OCI-LY3 (cell line): ENCODE data around the gene WDR3.

Experiments used
- H2AFZ ChIP-seq: fragments of 200-600, 300-600 bp; shearing (Covaris generic); 2 replicates; pipeline ENCODE4 v1.6.0; 2014; ENCODE audit warnings: antibody characterized with exemption, low read depth, low read length
- H3K27ac ChIP-seq: fragments of 200-600, 300-600 bp; sonication (generic); 2 replicates; pipeline ENCODE4 v1.5.1; 2014; ENCODE audit warnings: mild to moderate bottlenecking, low read length, moderate library complexity, mixed read lengths
- H3K27me3 ChIP-seq: fragments of 200-600, 300-600 bp; sonication (generic); 2 replicates; pipeline ENCODE4 v1.6.1; 2014; ENCODE audit warnings: low read depth, low read length, mixed read lengths
- H3K36me3 ChIP-seq: fragments of 200-600, 300-600 bp; sonication (generic); replicated peaks from 2 replicates; pipeline ENCODE3; 2014; ENCODE audit warnings: low read depth, low read length, mixed read lengths
- H3K4me1 ChIP-seq: fragments of 300-600, 200-600 bp; sonication (generic); 2 replicates; pipeline ENCODE4 v1.6.1; 2014; ENCODE audit warnings: low read length, mixed read lengths
- H3K4me2 ChIP-seq: fragments of 200-600, 300-600 bp; sonication (generic); 2 replicates; pipeline ENCODE4 v1.6.1; 2014; ENCODE audit warnings: low read length, mixed read lengths
- H3K4me3 ChIP-seq: fragments of 300-600, 200-600 bp; sonication (generic); 2 replicates; pipeline ENCODE4 v1.5.1; 2014; ENCODE audit warnings: antibody characterized with exemption, mild to moderate bottlenecking, low read length, moderate library complexity
- H3K79me2 ChIP-seq: fragments of 300-600, 200-600 bp; shearing (Covaris generic); 2 replicates; pipeline ENCODE4 v1.6.1; 2014; ENCODE audit warnings: mild to moderate bottlenecking, low read length, mixed read lengths
- H3K9ac ChIP-seq: fragments of 300-600, 200-600 bp; shearing (Covaris generic); 2 replicates; pipeline ENCODE4 v1.6.0; 2014; ENCODE audit warnings: mild to moderate bottlenecking, low read length, moderate library complexity
- H3K9me3 ChIP-seq: fragments of 200-600, 300-600 bp; shearing (Covaris generic); 2 replicates; pipeline ENCODE4 v1.6.1; 2014; ENCODE audit warnings: low read length, mixed read lengths; ENCODE audit not compliant: insufficient read depth
- H4K20me1 ChIP-seq: fragments of 200-600, 300-600 bp; sonication (generic); 2 replicates; pipeline ENCODE4 v1.6.1; 2016; ENCODE audit warnings: low read length, mixed read lengths; ENCODE audit not compliant: insufficient read depth
- CTCF ChIP-seq: fragments of 200-600, 300-600 bp; sonication (generic); IDR thresholded peaks from 2 replicates; pipeline ENCODE4 v1.5.1; 2014; ENCODE audit warnings: antibody characterized with exemption, low read length, low read depth
- EZH2phosphoT487 ChIP-seq: fragments of 200-600 bp; shearing (Covaris generic); IDR thresholded peaks from 2 replicates; pipeline ENCODE4 v1.6.1; 2018; ENCODE audit warnings: antibody characterized with exemption, mixed run types, low read depth

WDR3 gene

GRCh38 chr1:118004312-118004711 is 74.8 kb downstream of the WDR3 start:
- Histone ChIP-seq H2AFZ (no peak overlapping the region), H3K36me3 (no peaks in the 10 kb centered on the region), H3K4me3 (no peak overlapping the region), H3K4me2 (no peak overlapping the region), H3K9ac (no peak overlapping the region), H3K27ac (no peak overlapping the region), H4K20me1 (no peaks in the 10 kb centered on the region), H3K79me2 (no peaks in the 10 kb centered on the region), H3K9me3 (no peaks in the 10 kb centered on the region), H3K4me1 (no peaks in the 10 kb centered on the region), H3K27me3 (no peaks in the 10 kb centered on the region)
- TF ChIP-seq CTCF (no peak), EZH2phosphoT487 (no peak)

- no peaks in the 10 kb centered on the region for H3K79me2 ChIP-seq
- H3K9me3 ChIP-seq, result no peaks in the 10 kb centered on the region
- no peaks in the 10 kb centered on the region for H3K4me1 ChIP-seq
- H3K4me3 ChIP-seq, result no peak overlapping the region
- no peak overlapping the region for H3K4me2 ChIP-seq
- H2AFZ ChIP-seq, result no peak overlapping the region
- H3K9ac ChIP-seq, result no peak overlapping the region
- no peak overlapping the region for H3K27ac ChIP-seq
- no peaks in the 10 kb centered on the region for H3K27me3 ChIP-seq
- no peak for TF ChIP-seq EZH2phosphoT487
- no peak for TF ChIP-seq CTCF
- no peaks in the 10 kb centered on the region for H3K36me3 ChIP-seq
- no peaks in the 10 kb centered on the region for H4K20me1 ChIP-seq
Observed at GRCh38 chr1:118007391-118007790, 77.9 kb downstream of the WDR3 start.

GRCh38 chr1:118008011-118008410 is 78.5 kb downstream of the WDR3 start:
- Histone ChIP-seq H3K9ac (no peak overlapping the region), H3K36me3 (no peaks in the 10 kb centered on the region), H3K4me3 (no peak overlapping the region), H3K4me1 (no peaks in the 10 kb centered on the region), H3K27ac (no peak overlapping the region), H3K79me2 (no peaks in the 10 kb centered on the region), H3K27me3 (no peaks in the 10 kb centered on the region), H3K4me2 (no peak overlapping the region), H4K20me1 (no peaks in the 10 kb centered on the region), H2AFZ (no peak overlapping the region), H3K9me3 (no peaks in the 10 kb centered on the region)
- TF ChIP-seq CTCF (no peak), EZH2phosphoT487 (no peak)

- no peak overlapping the region for H3K9ac ChIP-seq
- no peaks in the 10 kb centered on the region for H3K4me1 ChIP-seq
- H3K27ac ChIP-seq, result no peak overlapping the region
- no peaks in the 10 kb centered on the region for H3K27me3 ChIP-seq
- no peaks in the 10 kb centered on the region for H3K79me2 ChIP-seq
- no peak overlapping the region for H2AFZ ChIP-seq
- no peaks in the 10 kb centered on the region for H3K9me3 ChIP-seq
- H3K36me3 ChIP-seq, result no peaks in the 10 kb centered on the region
- no peak overlapping the region for H3K4me3 ChIP-seq
- TF ChIP-seq EZH2phosphoT487, result no peak
- TF ChIP-seq CTCF, result no peak
- no peaks in the 10 kb centered on the region for H4K20me1 ChIP-seq
- no peak overlapping the region for H3K4me2 ChIP-seq
Observed at GRCh38 chr1:118012515-118013124, 83.1 kb downstream of the WDR3 start.
